ENCODE results near the gene NDUFS8. TPM values are rescaled to one million over a fixed set of nuclear protein-coding genes. Genes with fewer than 3 reads are reported as not detected.

The NDUFS8 gene
- total and polyA plus RNA-seq, 2 of the 4 experiments (the other 2 are of a cell fraction) = 85.9 to 131 TPM

DNA sequence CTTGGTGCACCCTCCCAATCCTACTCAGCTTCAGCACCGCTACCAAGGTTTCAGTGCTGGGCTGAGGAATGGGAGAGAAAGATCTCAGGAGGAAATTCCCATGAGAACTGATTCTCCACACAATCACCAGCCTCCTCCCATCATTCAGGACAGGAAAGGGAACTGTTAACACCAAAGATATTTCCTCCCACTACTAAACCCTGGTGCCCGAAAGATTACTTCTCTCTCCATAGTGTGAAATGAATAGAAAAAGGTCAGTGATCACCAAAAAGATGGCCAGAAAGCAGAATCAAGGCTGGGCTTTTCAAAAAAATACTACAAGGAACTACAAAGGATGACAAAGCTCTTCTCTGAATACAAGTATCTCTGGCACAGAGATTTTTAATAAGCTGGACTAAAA lies 34.4 kb downstream of the NDUFS8 start:
- whole genome bisulfite sequencing, 2 experiments (ENCODE audit: extremely low coverage in 2 of 2, insufficient read length in 1 of 2) = no CpG with 5 or more reads among the region's 2 CpGs

More for the DNA sequence above, 34.4 kb downstream of the NDUFS8 start:
- Histone ChIP-seq H3K36me3 (ENCODE audit: control insufficient read depth, insufficient read depth, low read length) (peaks cover 43% of the 10 kb centered on the region), H2BK20ac (ENCODE audit: low read depth, low read length) (no peak overlapping the region), H3K18ac (ENCODE audit: low read depth, low read length) (no peak overlapping the region), H2AK5ac (ENCODE audit: low read depth, low read length) (no peak overlapping the region), H3K9me3 (ENCODE audit: control insufficient read depth, insufficient read depth, low read length) (no peaks in the 10 kb centered on the region), H2BK15ac (ENCODE audit: low read depth, low read length) (no peak overlapping the region), H3K4me2 (ENCODE audit: low read depth, low read length) (no peak overlapping the region), H4K20me1 (ENCODE audit: insufficient read depth, low read length) (no peaks in the 10 kb centered on the region), H3K79me1 (ENCODE audit: low read depth in 1 of 2, low read length in 2 of 2) (no peaks in the 10 kb centered on the region), H3K27me3 (ENCODE audit: control insufficient read depth, insufficient read depth, low read length) (no peaks in the 10 kb centered on the region), H3K14ac (replicated peaks; ENCODE audit: low read depth, low read length) (no peak overlapping the region), H4K91ac (ENCODE audit: insufficient read depth, low read depth, low read length) (no peak overlapping the region), H3K4me3 (ENCODE audit: insufficient read depth, low read depth, low read length) (no peak overlapping the region), H3K23ac (ENCODE audit: low read depth, low read length) (no peak overlapping the region), H3K27ac (ENCODE audit: insufficient read depth, low read length) (no peak overlapping the region), H3K56ac (ENCODE audit: extremely low read depth, insufficient read depth, low read length) (no peak overlapping the region), H3K4me1 (ENCODE audit: control insufficient read depth, insufficient read depth, low read length) (no peaks in the 10 kb centered on the region), H2AFZ (replicated peaks; ENCODE audit: low read length, poor library complexity) (no peak overlapping the region), H3K4ac (ENCODE audit: low read depth, low read length) (no peak overlapping the region), H3K9me1 (ENCODE audit: insufficient read depth, low read length) (peaks cover 4% of the 10 kb centered on the region; the same call in 1 of the 2 replicates), H2BK120ac (ENCODE audit: low read depth, low read length) (no peak overlapping the region), H2AK9ac (replicated peaks; ENCODE audit: low read depth, low read length, poor library complexity) (no peak overlapping the region), H2BK5ac (ENCODE audit: low read depth, low read length, poor library complexity, severe bottlenecking) (no peak overlapping the region), H4K8ac (ENCODE audit: low read depth in 2 of 2, low read length in 2 of 2) (no peak overlapping the region), H4K5ac (ENCODE audit: low read depth, low read length) (no peak overlapping the region), H3K9ac (ENCODE audit: low read depth, low read length) (no peak overlapping the region)
- TF ChIP-seq FOS (IDR thresholded peaks at IDR 0.05; ENCODE audit: low read depth, low read length) = no peak
- no peak for TF ChIP-seq RCOR1 (IDR thresholded peaks at IDR 0.05; ENCODE audit: insufficient replicate concordance, low read length)
- TF ChIP-seq CTCF (conservative IDR thresholded peaks at IDR 0.05; ENCODE audit: low read depth, low read length) = no peak
- no peak for TF ChIP-seq USF2 (IDR thresholded peaks at IDR 0.05; ENCODE audit: low read depth, low read length)
- no peak for TF ChIP-seq MAZ (IDR thresholded peaks at IDR 0.05; ENCODE audit: borderline replicate concordance, low read depth, low read length)
- TF ChIP-seq ELK1 (IDR thresholded peaks at IDR 0.05; ENCODE audit: borderline replicate concordance, low read depth, low read length) = no peak
- TF ChIP-seq RFX5 (IDR thresholded peaks at IDR 0.05; ENCODE audit: low read depth, low read length) = no peak
- no peak for TF ChIP-seq MXI1 (IDR thresholded peaks at IDR 0.05; ENCODE audit: borderline replicate concordance, low read depth, low read length)
- no peak for TF ChIP-seq BHLHE40 (IDR thresholded peaks at IDR 0.05; ENCODE audit: low read depth, low read length)
- TF ChIP-seq NFE2L2 (IDR thresholded peaks at IDR 0.05; ENCODE audit: low read depth, low read length) = no peak
- no peak for TF ChIP-seq POLR2A (IDR thresholded peaks at IDR 0.05; ENCODE audit: low read depth, low read length)
- TF ChIP-seq SMC3 (IDR thresholded peaks at IDR 0.05; ENCODE audit: low read depth, low read length) = no peak
- ATAC-seq (ENCODE audit: low read depth) (no peak), DNase-seq (no peak)
- POLR2A ChIA-PET (ENCODE audit: unreplicated experiment) = no interaction called here
- intact Hi-C loops (cut with micrococcal nuclease) (no loop called here), in situ Hi-C loops (cut with MboI; ENCODE audit: low sequenced_read_pairs) (loop anchor here (10.0 kb wide), 1 partner anchor 110 kb away; no protein-coding TSS in a partner anchor), dilution Hi-C loops (cut with HindIII; ENCODE audit: low sequenced_read_pairs, unreplicated experiment) (no loop called here)
- CTCF ChIA-PET = no interaction called here
- no TSS peak for BruUV-seq (replicated peaks)
